Endothelial cell of umbilical vein (primary cell): Measurements from ENCODE around the gene COG2.

ENCODE experiments used
- CTCF ChIP-seq, 2 donors: IDR thresholded peaks; 1 replicate in 1 of 2; 2 replicates in 1 of 2; pipeline ENCODE4 v1.5.1; 2011; ENCODE audit warnings: low read length in 2 of 2, mild to moderate bottlenecking in 2 of 2, moderate library complexity in 2 of 2, control low read depth in 1 of 2, inconsistent platforms in 1 of 2, low read depth in 1 of 2; ENCODE audit not compliant: insufficient read depth in 1 of 2; ENCODE audit errors: extremely low read depth in 1 of 2
- EZH2 ChIP-seq: IDR thresholded peaks from 2 replicates; pipeline ENCODE4 v1.6.1; 2012; ENCODE audit warnings: borderline replicate concordance, low read depth, mild to moderate bottlenecking, moderate library complexity, low read length, inconsistent platforms; ENCODE audit not compliant: severe bottlenecking
- FOS ChIP-seq: IDR thresholded peaks from 2 replicates; pipeline ENCODE4 v1.6.1; 2011; ENCODE audit warnings: mild to moderate bottlenecking, low read length, moderate library complexity, borderline replicate concordance; ENCODE audit not compliant: insufficient read depth
- GATA2 ChIP-seq: IDR thresholded peaks from 2 replicates; pipeline ENCODE4 v1.7.0; 2011; ENCODE audit warnings: low read depth, mild to moderate bottlenecking, moderate library complexity, mixed read lengths, low read length; ENCODE audit not compliant: insufficient read length, insufficient read depth
- JUN ChIP-seq: IDR thresholded peaks from 2 replicates; pipeline ENCODE4 v1.6.1; 2011; ENCODE audit warnings: borderline replicate concordance, low read depth; ENCODE audit not compliant: insufficient read length, insufficient read depth
- MAX ChIP-seq: IDR thresholded peaks from 2 replicates; pipeline ENCODE4 v1.6.1; 2011; ENCODE audit not compliant: insufficient read depth, insufficient read length
- MYC ChIP-seq: IDR thresholded peaks from one replicate; pipeline ENCODE4 v1.6.1; 2011; ENCODE audit warnings: mild to moderate bottlenecking, low read depth, low read length
- POLR2A ChIP-seq: IDR thresholded peaks from 2 replicates; pipeline ENCODE4 v1.6.1; 2012; ENCODE audit warnings: low read depth, mild to moderate bottlenecking, control low read depth, low read length
- POLR2AphosphoS5 ChIP-seq: IDR thresholded peaks from 2 replicates; pipeline ENCODE4 v1.6.1; 2012; ENCODE audit warnings: low read depth, mild to moderate bottlenecking, control low read depth, low read length, moderate library complexity; ENCODE audit not compliant: insufficient read depth

- TF ChIP-seq CTCF (IDR thresholded peaks at IDR 0.05; ENCODE audit: extremely low read depth in 1 of 2, insufficient read depth in 1 of 2, low read depth in 1 of 2, low read length in 2 of 2) = no peak
- TF ChIP-seq MAX = no peak
- no peak for TF ChIP-seq POLR2A
- no peak for TF ChIP-seq EZH2
- TF ChIP-seq POLR2AphosphoS5 = no peak
- no peak for TF ChIP-seq JUN
- TF ChIP-seq MYC = no peak
- no peak for TF ChIP-seq GATA2
- no peak for TF ChIP-seq FOS
Observed at GRCh38 chr1:230598745-230599144, 43.5 kb upstream of the COG2 start.
